Gastroesophageal sphincter (tissue), 4 donors: ENCODE data around the gene GLOD4. TPM values are rescaled to one million over a fixed set of nuclear protein-coding genes. Genes with fewer than 3 reads are reported as not detected.
"Not testable (repeated sequence)": the region's sequence is repeated elsewhere in the genome, so short reads cannot be mapped to it uniquely, and the experiment has no call there.

Experiments
- ATAC-seq: fragments of 150-250 bp; one replicate; pipeline ENCODE4 v1.9.1; 2016; ENCODE audit warnings: mild to moderate bottlenecking, moderate library complexity
- H3K27ac ChIP-seq, 4 donors: fragments of 200-600 bp; sonication (generic) in 3 of 4; 1 replicate in 3 of 4; 2 replicates in 1 of 4; pipeline ENCODE4 v1.5.1; 2016 to 2019
- H3K27me3 ChIP-seq: fragments of 200-600 bp; sonication (generic); one replicate; pipeline ENCODE4 v1.5.1; 2019
- H3K36me3 ChIP-seq, 2 donors: fragments of 200-600 bp; sonication (generic); one replicate each; pipeline ENCODE4 v1.5.1; 2019; ENCODE audit warnings: control low read depth in 1 of 2
- H3K4me1 ChIP-seq, 3 donors: fragments of 200-600 bp; sonication (generic); 1 replicate in 2 of 3; 2 replicates in 1 of 3; pipeline ENCODE4 v1.5.1; 2016 to 2019; ENCODE audit warnings: control low read depth in 2 of 3
- H3K4me3 ChIP-seq, 2 donors: fragments of 200-600 bp; sonication (generic); one replicate each; pipeline ENCODE4 v1.5.1; 2019; ENCODE audit warnings: mild to moderate bottlenecking in 1 of 2, moderate library complexity in 1 of 2
- H3K9me3 ChIP-seq, 3 donors: fragments of 200-600 bp; sonication (generic); one replicate each; pipeline ENCODE4 v1.5.1; 2017 to 2019; ENCODE audit warnings: control low read depth in 2 of 3
- EP300 ChIP-seq: sonication (generic); formaldehyde crosslinking; IDR thresholded peaks from one replicate; pipeline ENCODE4 v1.6.1; 2017; ENCODE audit warnings: antibody characterized with exemption, mild to moderate bottlenecking
- POLR2A ChIP-seq, 2 donors: fragments of 450-650 bp; IDR thresholded peaks; one replicate each; pipeline ENCODE4 v1.6.1; 2017; ENCODE audit warnings: antibody characterized with exemption in 2 of 2, mild to moderate bottlenecking in 2 of 2, moderate library complexity in 1 of 2
- POLR2AphosphoS5 ChIP-seq: sonication (generic); formaldehyde crosslinking; IDR thresholded peaks from one replicate; pipeline ENCODE4 v1.6.1; 2017; ENCODE audit warnings: antibody characterized with exemption
- WGBS, 2 donors: methylation state at CpG; one replicate each; pipeline ENCODE4 v1.1.5; 2018; ENCODE audit warnings: low coverage in 1 of 2; 5-methylcytosine and 5-hydroxymethylcytosine counted together
- total RNA-seq, 4 donors: library from RNA; depleted of rRNA; stranded (reverse); fragments of >200 nt; gene quantifications; one replicate each; pipeline ENCODE4 v1.1.0, GENCODE V29; 2016
- TF ChIP-seq, protein P1 (sequence below), 4 experiments: fragments of 200-600 bp in 2 of 4; fragments of 450-650 bp in 2 of 4; sonication (generic) in 1 of 4; IDR thresholded peaks; one replicate each; pipeline ENCODE4 v1.5.1; 2017 to 2019; ENCODE audit warnings: antibody characterized with exemption in 4 of 4, mild to moderate bottlenecking in 2 of 4, moderate library complexity in 2 of 4

The GLOD4 gene
- total RNA-seq, 4 donors from 2014 or later: 52.5 to 119 (median 99.3) TPM

DNA sequence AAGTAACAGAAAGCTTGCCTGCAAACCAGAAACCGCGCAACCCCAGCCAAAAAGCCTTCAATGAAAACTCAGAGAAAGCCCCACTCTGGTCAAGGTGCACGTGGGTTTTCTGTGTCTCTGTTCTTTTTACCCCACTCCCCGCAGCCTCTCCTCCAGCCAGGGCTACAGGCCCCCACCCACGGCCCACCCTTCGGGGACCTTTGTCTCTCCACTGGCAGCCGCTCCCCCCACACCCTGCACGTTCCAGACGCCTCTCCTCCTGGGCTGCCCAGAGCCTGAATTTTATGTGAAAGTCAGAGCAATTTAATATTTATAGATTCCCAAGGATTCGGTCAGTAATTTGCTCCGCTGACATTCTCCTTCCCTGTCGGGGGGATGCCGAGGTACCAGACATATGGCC lies 24.3 kb upstream of the GLOD4 start:
- H3K27ac ChIP-seq: no peak overlapping the region
- no peaks in the 10 kb centered on the region for H3K4me1 ChIP-seq
- no peak for TF ChIP-seq POLR2AphosphoS5
- H3K27me3 ChIP-seq: no peaks in the 10 kb centered on the region
- WGBS, 2 donors: 76% methylated on average over 12 of the region's 13 CpGs; no CpG with 5 or more reads in 1 of the 2 donors
- H3K36me3 ChIP-seq: peaks cover 0 to 63% of the 10 kb centered on the region in 2 donors
- no peaks in the 10 kb centered on the region for H3K9me3 ChIP-seq
- no peak for ATAC-seq
- H3K4me3 ChIP-seq: no peak overlapping the region

DNA sequence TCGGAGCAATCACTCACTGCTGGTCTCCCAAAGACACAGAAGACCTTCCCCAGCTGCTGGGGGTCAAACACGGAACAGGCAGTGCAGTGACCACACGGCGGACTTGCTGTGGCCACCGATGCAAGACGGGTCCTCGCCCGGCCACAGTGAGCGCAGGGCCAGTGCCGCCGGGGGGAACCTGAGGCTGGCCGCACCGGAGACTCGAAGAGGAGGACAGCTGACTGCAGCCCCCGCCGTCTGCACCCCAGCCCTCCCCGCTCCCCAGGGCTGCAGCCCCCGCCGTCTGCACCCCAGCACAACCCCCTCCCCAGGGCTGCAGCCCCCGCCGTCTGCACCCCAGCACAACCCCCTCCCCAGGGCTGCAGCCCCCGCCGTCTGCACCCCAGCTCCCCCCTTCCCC lies 23.8 kb upstream of the GLOD4 start:
- H3K27me3 ChIP-seq, H3K9me3 ChIP-seq, H3K4me3 ChIP-seq, H3K4me1 ChIP-seq, ATAC-seq, H3K27ac ChIP-seq: not testable (repeated sequence)
- 87% methylated on average over 6 of the region's 23 CpGs; no CpG with 5 or more reads in 1 of the 2 donors for WGBS, 2 donors
- peaks cover 0 to 66% of the 10 kb centered on the region in 2 donors for H3K36me3 ChIP-seq

DNA sequence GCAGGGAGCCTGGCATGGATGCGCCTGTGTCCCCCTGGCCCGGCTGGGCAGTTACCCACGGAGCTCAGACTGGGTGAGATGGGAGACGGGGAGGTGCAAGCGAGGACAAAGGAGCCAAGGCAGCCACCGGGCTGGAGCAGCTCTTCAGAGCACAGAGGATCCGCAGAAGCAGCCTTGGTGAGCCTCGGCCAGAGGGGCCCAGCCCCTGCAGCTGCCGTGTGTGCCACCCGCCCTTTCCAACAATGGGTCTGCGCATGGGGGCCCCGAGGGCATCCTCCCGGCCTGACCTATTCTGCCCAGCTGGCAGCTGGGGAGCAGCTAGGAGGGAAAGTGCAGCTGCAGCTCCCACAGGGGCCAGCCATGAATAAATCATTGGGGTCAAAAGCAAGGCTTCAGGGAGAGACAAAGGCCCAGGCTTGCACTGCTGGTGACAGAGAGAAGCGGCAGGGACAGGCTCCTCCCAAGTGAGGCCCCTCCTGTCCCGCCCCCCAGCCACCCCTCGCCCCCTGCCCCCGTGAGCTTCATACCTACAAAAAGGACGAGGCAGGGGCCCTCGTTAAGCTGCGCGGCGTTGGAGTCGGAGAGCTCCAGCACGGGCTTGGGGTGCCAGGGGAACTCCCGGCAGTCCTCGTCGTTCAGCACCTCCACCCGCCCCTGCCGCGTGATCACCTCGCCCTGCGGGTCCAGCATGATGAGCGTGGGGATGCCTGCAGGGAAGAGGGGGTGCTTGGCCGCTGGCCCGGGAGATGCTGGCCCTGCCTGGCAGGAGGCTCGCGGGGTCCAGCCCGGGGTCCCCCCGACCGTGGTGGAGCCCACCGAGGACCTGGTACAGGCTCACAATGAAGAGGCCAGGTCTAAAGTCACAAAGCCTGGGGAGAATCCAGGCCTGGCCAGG lies 22.7 kb upstream of the GLOD4 start:
- TF ChIP-seq, protein P1, sequence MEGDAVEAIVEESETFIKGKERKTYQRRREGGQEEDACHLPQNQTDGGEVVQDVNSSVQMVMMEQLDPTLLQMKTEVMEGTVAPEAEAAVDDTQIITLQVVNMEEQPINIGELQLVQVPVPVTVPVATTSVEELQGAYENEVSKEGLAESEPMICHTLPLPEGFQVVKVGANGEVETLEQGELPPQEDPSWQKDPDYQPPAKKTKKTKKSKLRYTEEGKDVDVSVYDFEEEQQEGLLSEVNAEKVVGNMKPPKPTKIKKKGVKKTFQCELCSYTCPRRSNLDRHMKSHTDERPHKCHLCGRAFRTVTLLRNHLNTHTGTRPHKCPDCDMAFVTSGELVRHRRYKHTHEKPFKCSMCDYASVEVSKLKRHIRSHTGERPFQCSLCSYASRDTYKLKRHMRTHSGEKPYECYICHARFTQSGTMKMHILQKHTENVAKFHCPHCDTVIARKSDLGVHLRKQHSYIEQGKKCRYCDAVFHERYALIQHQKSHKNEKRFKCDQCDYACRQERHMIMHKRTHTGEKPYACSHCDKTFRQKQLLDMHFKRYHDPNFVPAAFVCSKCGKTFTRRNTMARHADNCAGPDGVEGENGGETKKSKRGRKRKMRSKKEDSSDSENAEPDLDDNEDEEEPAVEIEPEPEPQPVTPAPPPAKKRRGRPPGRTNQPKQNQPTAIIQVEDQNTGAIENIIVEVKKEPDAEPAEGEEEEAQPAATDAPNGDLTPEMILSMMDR (IDR thresholded peaks at IDR 0.05): no peak
- TF ChIP-seq POLR2A (IDR thresholded peaks at IDR 0.05): no peak
- no peak for TF ChIP-seq POLR2AphosphoS5
- no peak for TF ChIP-seq EP300
- no peak for ATAC-seq
- WGBS, 2 donors: 0 to 88% methylated on average over 1 to 5 of the region's 41 CpGs
- no peak overlapping the region for H3K27ac ChIP-seq
- no peaks in the 10 kb centered on the region for H3K9me3 ChIP-seq
- peaks cover 0 to 77% of the 10 kb centered on the region in 2 donors for H3K36me3 ChIP-seq
- no peak overlapping the region for H3K4me3 ChIP-seq
- no peaks in the 10 kb centered on the region for H3K27me3 ChIP-seq
- no peaks in the 10 kb centered on the region for H3K4me1 ChIP-seq

DNA sequence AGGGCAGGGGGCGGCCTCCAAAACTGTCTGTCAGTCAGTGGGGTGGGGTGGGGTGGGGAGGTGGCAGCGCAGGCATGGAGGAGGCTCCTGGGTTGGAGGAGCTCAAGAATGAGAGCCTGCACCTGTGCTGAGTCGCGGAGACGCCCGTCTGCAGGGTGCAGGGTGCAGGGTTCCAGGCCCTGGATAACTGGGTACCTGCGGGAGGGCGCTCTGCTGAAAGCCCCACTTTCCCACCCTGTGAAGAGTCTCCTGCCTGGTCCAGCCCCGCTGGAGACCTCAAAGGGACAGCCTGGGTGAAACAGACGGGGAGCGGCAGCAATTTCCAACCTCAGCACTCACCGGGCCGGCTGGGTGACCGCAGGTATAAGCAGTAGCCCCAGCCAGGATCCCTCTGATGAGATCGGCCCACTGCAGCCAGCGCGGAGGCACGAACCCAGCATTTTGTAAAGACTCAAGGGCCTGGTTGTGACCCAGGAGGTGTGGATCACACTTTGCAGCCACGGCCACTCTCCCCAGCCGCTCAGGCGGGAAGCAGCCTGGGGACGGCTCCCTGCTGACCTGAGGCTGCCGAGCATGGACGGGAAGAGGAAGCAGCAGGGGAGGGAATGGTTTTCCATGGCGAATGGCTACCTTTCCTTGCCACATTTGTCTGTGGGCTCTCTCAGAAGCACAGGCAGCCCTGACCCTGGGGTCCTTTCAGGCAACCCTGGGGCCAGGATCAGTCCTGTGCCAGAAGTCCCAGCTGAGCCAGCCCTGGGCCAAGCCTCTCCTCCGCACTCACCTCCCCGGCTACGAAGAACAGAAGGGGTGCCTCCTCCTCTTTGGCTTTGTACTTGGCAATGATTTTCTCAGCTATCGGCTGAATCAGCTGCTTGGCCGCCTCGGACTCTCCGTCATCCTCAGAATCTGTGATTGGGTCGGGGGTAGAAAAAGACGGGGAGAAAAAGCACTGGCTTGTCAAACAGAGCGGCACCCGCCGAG lies 21.1 kb upstream of the GLOD4 start:
- H3K36me3 ChIP-seq: peaks cover 0 to 73% of the 10 kb centered on the region in 2 donors
- H3K27me3 ChIP-seq: no peaks in the 10 kb centered on the region
- no peaks in the 10 kb centered on the region for H3K4me1 ChIP-seq
- TF ChIP-seq EP300: no peak
- TF ChIP-seq, protein P1 (IDR thresholded peaks at IDR 0.05): no peak
- TF ChIP-seq POLR2AphosphoS5: no peak
- TF ChIP-seq POLR2A (IDR thresholded peaks at IDR 0.05): no peak
- WGBS, 2 donors: 87% methylated on average over 7 of the region's 37 CpGs; no CpG with 5 or more reads in 1 of the 2 donors
- no peaks in the 10 kb centered on the region for H3K9me3 ChIP-seq
- H3K27ac ChIP-seq: no peak overlapping the region
- no peak overlapping the region for H3K4me3 ChIP-seq
- no peak for ATAC-seq

DNA sequence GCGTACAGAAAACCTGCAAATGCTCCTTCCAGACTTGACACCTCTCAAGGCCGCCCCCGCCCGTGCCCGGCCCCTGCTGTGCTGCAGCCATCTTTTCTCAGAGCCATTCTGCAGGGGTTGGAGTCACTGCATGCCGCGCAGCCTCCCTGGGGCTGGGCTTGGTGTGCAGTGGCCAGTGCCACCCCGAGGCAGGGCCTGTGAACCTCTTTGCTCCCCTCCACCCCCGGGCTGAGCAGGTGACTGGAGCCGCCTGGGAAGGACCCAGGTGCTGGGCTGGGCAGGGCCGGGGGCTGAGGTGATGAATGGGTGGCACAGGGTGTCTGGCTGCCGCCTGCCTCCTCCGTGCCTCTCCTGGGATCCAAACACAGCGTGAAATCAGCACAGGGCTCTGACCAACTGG lies 20.4 kb upstream of the GLOD4 start:
- H3K36me3 ChIP-seq: peaks cover 0 to 68% of the 10 kb centered on the region in 2 donors
- H3K4me1 ChIP-seq: no peaks in the 10 kb centered on the region
- H3K4me3 ChIP-seq: no peak overlapping the region
- no peak for TF ChIP-seq POLR2A (IDR thresholded peaks at IDR 0.05)
- no peak overlapping the region for H3K27ac ChIP-seq
- H3K27me3 ChIP-seq: no peaks in the 10 kb centered on the region
- WGBS, 2 donors: no CpG with 5 or more reads among the region's 14 CpGs
- H3K9me3 ChIP-seq: no peaks in the 10 kb centered on the region
- ATAC-seq: no peak

DNA sequence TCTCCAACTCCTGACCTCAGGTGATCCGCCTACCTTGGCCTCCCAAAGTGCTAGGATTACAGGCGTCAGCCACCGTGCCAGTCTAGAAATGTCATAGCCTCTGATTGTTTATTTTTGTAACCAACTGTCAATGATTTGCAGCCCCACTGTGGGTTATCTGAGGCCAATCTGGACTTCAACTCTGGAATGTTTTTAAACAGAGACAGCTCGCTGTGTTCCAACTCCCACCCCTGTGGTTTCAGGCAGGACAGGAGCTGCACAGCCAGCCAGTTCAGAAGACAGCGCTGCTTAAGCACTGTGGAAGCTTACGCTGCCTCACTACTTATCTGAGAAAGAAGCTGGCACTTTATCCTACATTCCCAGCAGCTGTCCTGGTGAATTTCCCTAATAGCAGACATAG lies 19.6 kb upstream of the GLOD4 start:
- H3K27ac ChIP-seq: no peak overlapping the region
- WGBS, 2 donors: 79 to 100% methylated on average over 2 to 5 of the region's 6 CpGs
- no peak for TF ChIP-seq EP300
- TF ChIP-seq, protein P1 (IDR thresholded peaks at IDR 0.05): no peak
- no peak for TF ChIP-seq POLR2AphosphoS5
- TF ChIP-seq POLR2A (IDR thresholded peaks at IDR 0.05): no peak
- peaks cover 0 to 66% of the 10 kb centered on the region in 2 donors for H3K36me3 ChIP-seq
- H3K4me3 ChIP-seq: no peak overlapping the region
- no peaks in the 10 kb centered on the region for H3K27me3 ChIP-seq
- ATAC-seq: no peak
- H3K4me1 ChIP-seq: no peaks in the 10 kb centered on the region
- H3K9me3 ChIP-seq: no peaks in the 10 kb centered on the region
